Choroid plexus epithelial cell (primary cell): ENCODE data around the gene WSB2.

ENCODE experiments used
- DNase-seq: peaks from one replicate; pipeline ENCODE4 v3.0.0-alpha.2; 2010; ENCODE audit warnings: low read depth
- H3K4me3 ChIP-seq: 2 replicates; pipeline ENCODE4 v1.5.1; 2011; ENCODE audit warnings: low read depth, mild to moderate bottlenecking, control low read depth, low read length, moderate library complexity
- CTCF ChIP-seq: conservative IDR thresholded peaks from 2 replicates; pipeline ENCODE4 v1.5.1; 2011; ENCODE audit warnings: low read depth, mild to moderate bottlenecking, control low read depth, inconsistent platforms, low read length, moderate library complexity

Gene WSB2

GRCh38 chr12:118055865-118056773, 4.9 kb downstream of the WSB2 start:
- no peak overlapping the region for H3K4me3 ChIP-seq
- DNase-seq: no peak
- TF ChIP-seq CTCF: no peak

GRCh38 chr12:118055144-118055557, 5.8 kb downstream of the WSB2 start:
- H3K4me3 ChIP-seq: no peak overlapping the region
- TF ChIP-seq CTCF: peak; percentile 67
- peak; percentile 50 for DNase-seq

GRCh38 chr12:118053071-118053985, 7.7 kb downstream of the WSB2 start:
- DNase-seq: no peak
- no peak for TF ChIP-seq CTCF
- no peak overlapping the region for H3K4me3 ChIP-seq

- peak; percentile 92 for DNase-seq
- H3K4me3 ChIP-seq: no peak overlapping the region
- TF ChIP-seq CTCF: peak; percentile 1
These were observed 8.5 kb downstream of the WSB2 start for GRCh38 chr12:118052324-118053070.

- no peak for DNase-seq
- peak; percentile 18 for TF ChIP-seq CTCF
- no peak overlapping the region for H3K4me3 ChIP-seq
These were observed 9.7 kb downstream of the WSB2 start for GRCh38 chr12:118050972-118051910.

GRCh38 chr12:118046430-118046829, 14.5 kb downstream of the WSB2 start:
- no peak for TF ChIP-seq CTCF
- H3K4me3 ChIP-seq: no peak overlapping the region
- DNase-seq: no peak
